H1 (cell line): ENCODE measurements around the gene PTF1A. TPM values are rescaled to one million over a fixed set of nuclear protein-coding genes. Genes with fewer than 3 reads are reported as not detected.

Experiments used
- CTCF ChIA-PET: fragments of 300-600 bp; sonication (Branson Sonifier 250); formaldehyde crosslinking; loops from one replicate; lab custom pipeline; 2021; ENCODE audit not compliant: partially characterized antibody; lab: Charles Lee
- POLR2A ChIA-PET: fragments of 300-600 bp; sonication (Branson Sonifier 250); formaldehyde crosslinking; loops from one replicate; lab custom pipeline; 2021; ENCODE audit warnings: inconsistent platforms; ENCODE audit not compliant: partially characterized antibody; lab: Charles Lee
- DNase-seq, 2 experiments: peaks; one replicate each; pipeline versions ENCODE4 v3.0.0 to v3.0.0-alpha.2; 2010 to 2022; ENCODE audit warnings: low spot score in 2 of 2, low read depth in 1 of 2, mixed read lengths in 1 of 2
- FAIRE-seq: peaks from 2 replicates; lab custom pipeline; 2011; peaks lifted over from hg19 to GRCh38; lab: Jason Lieb, UNC
- H2AFZ ChIP-seq: 2 replicates; pipeline ENCODE4 v1.8.1; 2012; ENCODE audit warnings: low read length, inconsistent platforms
- H2AK5ac ChIP-seq: 2 replicates; pipeline ENCODE4 v1.6.1; 2013; ENCODE audit warnings: low read depth, low read length
- H2BK120ac ChIP-seq: replicated peaks from 2 replicates; pipeline ENCODE3; 2013; ENCODE audit warnings: low read depth, low read length, inconsistent platforms
- H2BK12ac ChIP-seq: 2 replicates; pipeline ENCODE4 v1.6.1; 2013; ENCODE audit warnings: low read depth, low read length
- H2BK15ac ChIP-seq: 2 replicates; pipeline ENCODE4 v1.6.1; 2013; ENCODE audit warnings: low read length
- H2BK20ac ChIP-seq: 2 replicates; pipeline ENCODE4 v1.6.1; 2013; ENCODE audit warnings: low read length
- H2BK5ac ChIP-seq: 2 replicates; pipeline ENCODE4 v1.6.1; 2013; ENCODE audit warnings: low read depth, low read length
- H3K14ac ChIP-seq: 2 replicates; pipeline ENCODE4 v1.6.1; 2013; ENCODE audit warnings: inconsistent platforms; ENCODE audit not compliant: insufficient read length
- H3K18ac ChIP-seq: 2 replicates; pipeline ENCODE4 v1.6.1; 2013; ENCODE audit warnings: low read length; ENCODE audit errors: extremely low read depth
- H3K23ac ChIP-seq: 2 replicates; pipeline ENCODE4 v1.6.1; 2013; ENCODE audit warnings: inconsistent platforms; ENCODE audit not compliant: insufficient read length
- H3K23me2 ChIP-seq: 2 replicates; pipeline ENCODE4 v1.6.1; 2013; ENCODE audit warnings: low read depth, low read length
- H3K27ac ChIP-seq: 2 replicates; pipeline ENCODE4 v1.6.1; 2011; ENCODE audit warnings: low read depth, low read length, inconsistent platforms
- H3K27me3 ChIP-seq, 4 experiments: replicated peaks in 1 of 4; 1 replicate in 1 of 4; 2 replicates in 3 of 4; pipeline versions ENCODE4 v1.6.1 to v1.8.1; 2011 to 2013; ENCODE audit warnings: low read length in 3 of 4, mild to moderate bottlenecking in 3 of 4, inconsistent platforms in 2 of 4, mixed read lengths in 2 of 4, moderate library complexity in 1 of 4; ENCODE audit not compliant: control insufficient read depth in 3 of 4, insufficient read depth in 3 of 4; ENCODE audit errors: extremely low read depth in 1 of 4
- H3K36me3 ChIP-seq, 4 experiments: 2 replicates each; pipeline versions ENCODE4 v1.6.1 to v1.8.1; 2011 to 2013; ENCODE audit warnings: mild to moderate bottlenecking in 4 of 4, low read length in 3 of 4, moderate library complexity in 2 of 4, control low read depth in 1 of 4, inconsistent platforms in 1 of 4; ENCODE audit not compliant: insufficient read depth in 4 of 4, control insufficient read depth in 2 of 4
- H3K4ac ChIP-seq: replicated peaks from 2 replicates; pipeline ENCODE3; 2013; ENCODE audit warnings: low read length, low read depth, mixed read lengths, inconsistent platforms; ENCODE audit not compliant: insufficient read length
- H3K4me1 ChIP-seq, 4 experiments: replicated peaks in 1 of 4; 1 replicate in 1 of 4; 2 replicates in 3 of 4; pipeline versions ENCODE4 v1.6.1 to v1.8.1; 2011 to 2013; ENCODE audit warnings: low read length in 3 of 4, inconsistent platforms in 2 of 4, mixed read lengths in 1 of 4; ENCODE audit not compliant: insufficient read depth in 4 of 4, control insufficient read depth in 3 of 4
- H3K4me2 ChIP-seq, 2 experiments: 2 replicates each; pipeline versions ENCODE4 v1.6.1 to v1.8.1; 2011 to 2013; ENCODE audit warnings: low read depth in 2 of 2, low read length in 2 of 2, control low read depth in 1 of 2, inconsistent platforms in 1 of 2, mild to moderate bottlenecking in 1 of 2; ENCODE audit not compliant: insufficient read depth in 1 of 2
- H3K4me3 ChIP-seq, 4 experiments: fragments of 200-600, 300-600 bp in 1 of 4; sonication (generic), shearing (Covaris generic), sonication (Bioruptor Twin) in 1 of 4; 2 replicates each; pipeline versions ENCODE4 v1.5.1 to v1.8.1; 2011 to 2016; ENCODE audit warnings: low read length in 4 of 4, low read depth in 3 of 4, control low read depth in 2 of 4, inconsistent platforms in 2 of 4, mild to moderate bottlenecking in 2 of 4, mixed read lengths in 1 of 4, moderate library complexity in 1 of 4; ENCODE audit not compliant: insufficient read depth in 2 of 4; ENCODE audit errors: extremely low read depth in 1 of 4
- H3K56ac ChIP-seq: replicated peaks from 2 replicates; pipeline ENCODE3; 2013; ENCODE audit warnings: low read depth, mild to moderate bottlenecking, mixed read lengths, low read length, inconsistent platforms; ENCODE audit not compliant: insufficient read length
- H3K79me1 ChIP-seq: 2 replicates; pipeline ENCODE4 v1.6.1; 2013; ENCODE audit warnings: low read depth, low read length, control low read depth
- H3K79me2 ChIP-seq, 2 experiments: 2 replicates each; pipeline versions ENCODE4 v1.6.1 to v1.8.1; 2012 to 2013; ENCODE audit warnings: low read length in 2 of 2, mild to moderate bottlenecking in 2 of 2, inconsistent platforms in 1 of 2; ENCODE audit not compliant: insufficient read depth in 2 of 2, control insufficient read depth in 1 of 2
- H3K9ac ChIP-seq, 4 experiments: replicated peaks in 1 of 4; 1 replicate in 1 of 4; 2 replicates in 3 of 4; pipeline versions ENCODE4 v1.6.1 to v1.8.1; 2011 to 2013; ENCODE audit warnings: low read depth in 3 of 4, low read length in 3 of 4, control low read depth in 2 of 4, mild to moderate bottlenecking in 2 of 4, moderate library complexity in 2 of 4, inconsistent platforms in 1 of 4; ENCODE audit errors: extremely low read depth in 1 of 4
- H3K9me3 ChIP-seq, 2 experiments: 2 replicates each; pipeline versions ENCODE4 v1.6.1 to v1.8.1; 2012 to 2013; ENCODE audit warnings: mild to moderate bottlenecking in 2 of 2, moderate library complexity in 2 of 2, control low read depth in 1 of 2, inconsistent platforms in 1 of 2, low read depth in 1 of 2, low read length in 1 of 2, mixed read lengths in 1 of 2; ENCODE audit not compliant: insufficient read depth in 2 of 2
- H4K20me1 ChIP-seq, 2 experiments: replicated peaks in 1 of 2; 2 replicates each; pipeline versions ENCODE3 to v1.8.1; 2011 to 2013; ENCODE audit warnings: inconsistent platforms in 2 of 2, low read length in 2 of 2, mild to moderate bottlenecking in 1 of 2; ENCODE audit not compliant: insufficient read depth in 2 of 2, control insufficient read depth in 1 of 2
- H4K5ac ChIP-seq: 2 replicates; pipeline ENCODE4 v1.6.1; 2013; ENCODE audit warnings: low read length, low read depth, mixed read lengths, inconsistent platforms; ENCODE audit not compliant: insufficient read length
- H4K8ac ChIP-seq: 2 replicates; pipeline ENCODE4 v1.8.0; 2013; ENCODE audit warnings: mild to moderate bottlenecking, moderate library complexity, low read length, inconsistent platforms; ENCODE audit not compliant: insufficient read depth; ENCODE audit errors: extremely low read depth
- H4K91ac ChIP-seq: replicated peaks from 2 replicates; pipeline ENCODE3; 2013; ENCODE audit warnings: low read length, mixed read lengths, inconsistent platforms; ENCODE audit not compliant: insufficient read length
- CBX5 ChIP-seq: fragments of 300-800, 300-1000 bp; sonication (generic); IDR thresholded peaks from 2 replicates; pipeline ENCODE4 v1.7.1; 2016; ENCODE audit warnings: antibody characterized with exemption, low read length, low read depth
- CTBP2 ChIP-seq: IDR thresholded peaks from 2 replicates; pipeline ENCODE4 v1.7.0; 2011; ENCODE audit warnings: borderline replicate concordance, mild to moderate bottlenecking, moderate library complexity, mixed read lengths, low read length; ENCODE audit not compliant: insufficient read depth, insufficient read length
- EZH2 ChIP-seq: fragments of 200-600 bp; sonication (generic); IDR thresholded peaks from 2 replicates; pipeline ENCODE4 v1.7.1; 2012; ENCODE audit warnings: low read depth, mild to moderate bottlenecking, moderate library complexity, low read length, inconsistent platforms; ENCODE audit not compliant: severe bottlenecking
- NRF1 ChIP-seq: IDR thresholded peaks from 2 replicates; pipeline ENCODE4 v1.6.1; 2011; ENCODE audit warnings: mild to moderate bottlenecking, low read depth, low read length, improper control_type of control experiment
- POLR2A ChIP-seq, 2 experiments: IDR thresholded peaks; 1 replicate in 1 of 2; 2 replicates in 1 of 2; pipeline ENCODE4 v1.6.1; 2011; ENCODE audit warnings: low read depth in 2 of 2, low read length in 2 of 2, mild to moderate bottlenecking in 2 of 2; ENCODE audit errors: control extremely low read depth in 1 of 2
- RNF2 ChIP-seq: fragments of 200-900, 300-1000 bp; sonication (generic); IDR thresholded peaks from 2 replicates; pipeline ENCODE4 v1.7.1; 2016; ENCODE audit warnings: borderline replicate concordance, low read depth, mild to moderate bottlenecking, antibody characterized with exemption, low read length; ENCODE audit not compliant: poor library complexity, severe bottlenecking; ENCODE audit errors: missing control alignments
- RXRA ChIP-seq: IDR thresholded peaks from 2 replicates; pipeline ENCODE4 v1.6.1; 2011; ENCODE audit warnings: low read depth, mild to moderate bottlenecking, low read length, moderate library complexity; ENCODE audit not compliant: insufficient read depth
- SUZ12 ChIP-seq: fragments of 200-600 bp; sonication (generic); IDR thresholded peaks from 2 replicates; pipeline ENCODE4 v1.6.1; 2012; ENCODE audit warnings: mild to moderate bottlenecking, inconsistent platforms, low read length, moderate library complexity, mixed read lengths
- WGBS, 2 experiments: shearing (Covaris generic) in 1 of 2; methylation state at CpG; one replicate each; pipeline versions ENCODE4 v1.1.6 to v1.1.7; 2013 to 2015; ENCODE audit warnings: low lambda C conversion rate in 2 of 2, mixed read lengths in 2 of 2, inconsistent platforms in 1 of 2, low coverage in 1 of 2, missing lambda C conversion rate in 1 of 2; ENCODE audit not compliant: insufficient replicate concordance in 2 of 2, insufficient coverage in 1 of 2, insufficient read length in 1 of 2; ENCODE audit errors: extremely low coverage in 1 of 2, missing lambda C conversion rate in 1 of 2; 5-methylcytosine and 5-hydroxymethylcytosine counted together
- polyA plus RNA-seq, 7 experiments: library from polyadenylated mRNA; depleted of rRNA in 3 of 7; stranded (reverse) in 5 of 7; unstranded in 2 of 7; fragments of >200 nt in 5 of 7; fragments of 200-250 nt in 2 of 7; gene quantifications; 1 replicate in 5 of 7; 2 replicates in 1 of 7; 4 replicates in 1 of 7; pipeline versions ENCODE4 v1.2.1 to v1.2.3, GENCODE V29; 2011 to 2013; ENCODE audit warnings: missing spikeins in 2 of 7, mixed read lengths in 2 of 7
- total RNA-seq: library from RNA; stranded (reverse); fragmentation: NEBNext Ultra II Directional; extraction: Animal tissue kit (Norgen Biotek cat#: 25700); gene quantifications from 2 replicates; pipeline ENCODE4 v1.2.1, GENCODE V29; 2021
- TF ChIP-seq, protein P1 (sequence below): IDR thresholded peaks from 2 replicates; pipeline ENCODE4 v1.6.1; 2012; ENCODE audit warnings: inconsistent platforms
- TF ChIP-seq, protein P2 (sequence below): IDR thresholded peaks from 2 replicates; pipeline ENCODE4 v1.6.1; 2012; ENCODE audit warnings: inconsistent platforms

The PTF1A gene
- total and polyA plus RNA-seq, 2 of the 8 experiments (the other 6 are each of a cell fraction or from before 2014, with no cell fraction given): not detected

DNA sequence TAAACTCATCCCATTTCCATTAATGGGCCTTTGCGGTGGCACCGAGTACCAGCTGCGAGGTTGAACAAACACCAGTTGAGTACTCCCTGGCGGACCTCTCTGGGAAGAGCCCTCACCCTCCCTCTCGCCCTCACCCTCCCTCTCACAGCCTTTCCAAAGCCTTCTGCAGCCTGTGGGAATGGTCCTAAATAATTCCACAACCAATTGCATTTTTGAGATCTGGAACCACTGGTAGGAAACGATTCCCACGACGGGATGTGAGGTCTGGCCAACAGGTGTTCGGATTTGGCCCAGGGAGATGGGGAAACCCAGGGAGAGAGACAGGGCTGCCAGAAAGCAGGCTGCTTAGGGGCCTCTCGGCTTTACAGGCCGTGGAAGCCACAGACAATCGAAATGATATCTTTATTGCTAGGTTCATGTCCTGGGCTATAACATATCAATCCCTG lies 5.3 kb downstream of the PTF1A start:
- no peak overlapping the region for H3K4me3 ChIP-seq
- no peaks in the 10 kb centered on the region for H3K9me3 ChIP-seq
- no peak overlapping the region for H3K23ac ChIP-seq
- TF ChIP-seq, protein P1, sequence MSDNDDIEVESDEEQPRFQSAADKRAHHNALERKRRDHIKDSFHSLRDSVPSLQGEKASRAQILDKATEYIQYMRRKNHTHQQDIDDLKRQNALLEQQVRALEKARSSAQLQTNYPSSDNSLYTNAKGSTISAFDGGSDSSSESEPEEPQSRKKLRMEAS: no peak
- peak; percentile 73 for TF ChIP-seq CTBP2
- peak; percentile 96 for TF ChIP-seq RNF2
- peak; percentile 41 for TF ChIP-seq EZH2
- no peak for TF ChIP-seq CBX5
- no peak for TF ChIP-seq NRF1
- no peak for TF ChIP-seq RXRA
- TF ChIP-seq, protein P2, sequence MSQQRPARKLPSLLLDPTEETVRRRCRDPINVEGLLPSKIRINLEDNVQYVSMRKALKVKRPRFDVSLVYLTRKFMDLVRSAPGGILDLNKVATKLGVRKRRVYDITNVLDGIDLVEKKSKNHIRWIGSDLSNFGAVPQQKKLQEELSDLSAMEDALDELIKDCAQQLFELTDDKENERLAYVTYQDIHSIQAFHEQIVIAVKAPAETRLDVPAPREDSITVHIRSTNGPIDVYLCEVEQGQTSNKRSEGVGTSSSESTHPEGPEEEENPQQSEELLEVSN: no peak
- TF ChIP-seq POLR2A (IDR thresholded peaks at IDR 0.05; ENCODE audit: control extremely low read depth in 1 of 2, low read depth in 2 of 2, low read length in 2 of 2): no peak
- peak; percentile 76 for TF ChIP-seq SUZ12
- no peak overlapping the region for H3K56ac ChIP-seq
- peaks cover 96 to 100% (median 98%) of the 10 kb centered on the region in 4 experiments for H3K27me3 ChIP-seq
- H3K4ac ChIP-seq: no peak overlapping the region
- H3K27ac ChIP-seq: no peak overlapping the region
- CTCF ChIA-PET: interaction anchor here (1.0 to 1.5 kb wide), 4 partner anchors 22 to 97 kb away, joined by 3 to 7 read pairs (median 4); no protein-coding TSS in a partner anchor
- H2AK5ac ChIP-seq: no peak overlapping the region
- no peak overlapping the region for H3K18ac ChIP-seq
- H3K4me2 ChIP-seq: 0 out of 4 replicates have a peak overlapping the region, but pooled peaks of 1 of the 2 experiments have one; percentile 21
- peaks cover 24 to 32% of the 10 kb centered on the region in 2 experiments for H4K20me1 ChIP-seq
- POLR2A ChIA-PET: no interaction called here
- FAIRE-seq (no peak), DNase-seq (peak in 1 of 2 experiments; percentile 54)
- H2BK120ac ChIP-seq: no peak overlapping the region
- no peak overlapping the region for H4K5ac ChIP-seq
- no peaks in the 10 kb centered on the region for H3K79me2 ChIP-seq
- no peak overlapping the region for H2BK12ac ChIP-seq
- peaks cover 0 to 13% (median 0%) of the 10 kb centered on the region in 4 experiments; a peak in 1 of 8 replicates for H3K36me3 ChIP-seq
- no peaks in the 10 kb centered on the region for H3K79me1 ChIP-seq
- H4K8ac ChIP-seq: no peak overlapping the region
- WGBS, 2 experiments: 18% methylated on average over 12 of the region's 12 CpGs; no CpG with 5 or more reads in 1 of the 2 experiments
- no peak overlapping the region for H2AFZ ChIP-seq
- H4K91ac ChIP-seq: no peak overlapping the region
- H3K4me1 ChIP-seq: peaks cover 2 to 25% (median 9%) of the 10 kb centered on the region in 4 experiments
- H2BK15ac ChIP-seq: no peak overlapping the region
- no peak overlapping the region for H2BK20ac ChIP-seq
- H3K14ac ChIP-seq: no peak overlapping the region
- no peak overlapping the region for H2BK5ac ChIP-seq
- no peak overlapping the region for H3K9ac ChIP-seq
- H3K23me2 ChIP-seq: peaks cover 8% of the 10 kb centered on the region; the same call in 1 of the 2 replicates
